K562 (cell line): ENCODE data around the gene ATP23. TPM values are rescaled to one million over a fixed set of nuclear protein-coding genes. Genes with fewer than 3 reads are reported as not detected.

Experiments
- ATAC-seq: fragments of 200-7000 bp; cut with Tn5 transposase; 3 replicates; pipeline ENCODE4 v1.9.1; 2020; ENCODE audit warnings: moderate library complexity
- BruUV-seq: library from RNA; stranded (reverse); fragments of 400-500 nt; replicated peaks from 2 replicates; lab custom pipeline; 2021; lab: Mats Ljungman, UMichigan
- CTCF ChIA-PET: fragments of 300-600 bp; formaldehyde crosslinking; extraction: SDS; loops from one replicate; lab custom pipeline; 2021; ENCODE audit warnings: low intra/inter-chr PET ratio; lab: Yijun Ruan, JAX
- POLR2A ChIA-PET: fragments of 300-600, 350-650 bp; sonication (Branson Sonifier 250); formaldehyde crosslinking; extraction: SDS; loops from one replicate; lab custom pipeline; 2021; ENCODE audit warnings: antibody characterized with exemption, inconsistent platforms; lab: Yijun Ruan, JAX
- DNase-seq, 4 experiments: peaks; one replicate each; pipeline versions ENCODE4 v3.0.0 to v3.0.0-alpha.2; 2011 to 2018; ENCODE audit warnings: low spot score in 3 of 4, mixed read lengths in 3 of 4; ENCODE audit errors: extremely low read depth in 1 of 4
- FAIRE-seq: peaks from 2 replicates; lab custom pipeline; 2011; peaks lifted over from hg19 to GRCh38; lab: Jason Lieb, UNC
- H2AFZ ChIP-seq: 2 replicates; pipeline ENCODE4 v1.6.0; 2011; ENCODE audit warnings: low read depth, low read length, control low read depth, inconsistent platforms
- H3K27ac ChIP-seq: fragments of 200-600 bp; 3 replicates; pipeline ENCODE4 v1.8.0; 2011; ENCODE audit warnings: low read depth, mild to moderate bottlenecking, control low read depth, inconsistent platforms, low read length, moderate library complexity, mixed read lengths; ENCODE audit errors: extremely low read depth
- H3K27me3 ChIP-seq, 2 experiments: fragments of 300-600 bp in 1 of 2; 2 replicates in 1 of 2; 3 replicates in 1 of 2; pipeline versions ENCODE4 v1.6.0 to v1.8.0; 2011; ENCODE audit warnings: inconsistent platforms in 2 of 2, low read length in 2 of 2, mild to moderate bottlenecking in 1 of 2, mixed read lengths in 1 of 2, moderate library complexity in 1 of 2; ENCODE audit not compliant: control insufficient read depth in 2 of 2, insufficient read depth in 2 of 2
- H3K36me3 ChIP-seq: fragments of 300-600 bp; 3 replicates; pipeline ENCODE4 v1.8.0; 2011; ENCODE audit warnings: mild to moderate bottlenecking, low read length, inconsistent platforms; ENCODE audit not compliant: control insufficient read depth, insufficient read depth
- H3K4me1 ChIP-seq, 2 experiments: fragments of 200-600 bp in 1 of 2; replicated peaks in 1 of 2; 2 replicates in 1 of 2; 3 replicates in 1 of 2; pipeline versions ENCODE4 v1.5.1 to v1.8.0; 2011; ENCODE audit warnings: inconsistent platforms in 2 of 2, low read length in 2 of 2, mild to moderate bottlenecking in 1 of 2, mixed read lengths in 1 of 2, moderate library complexity in 1 of 2; ENCODE audit not compliant: control insufficient read depth in 2 of 2, insufficient read depth in 2 of 2
- H3K4me2 ChIP-seq: 2 replicates; pipeline ENCODE4 v1.6.1; 2011; ENCODE audit warnings: low read length, control low read depth, inconsistent platforms, mixed read lengths; ENCODE audit not compliant: insufficient read depth
- H3K4me3 ChIP-seq: fragments of 200-600 bp; sonication (generic), shearing (Covaris generic); 2 replicates; pipeline ENCODE4 v1.5.1; 2016; ENCODE audit warnings: control low read depth, inconsistent platforms
- H3K79me2 ChIP-seq: fragments of 200-600 bp; 3 replicates; pipeline ENCODE4 v1.8.0; 2011; ENCODE audit warnings: low read length, inconsistent platforms; ENCODE audit not compliant: control insufficient read depth, insufficient read depth
- H3K9ac ChIP-seq, 2 experiments: 2 replicates each; pipeline versions ENCODE4 v1.6.0 to v1.6.1; 2011; ENCODE audit warnings: low read depth in 2 of 2, low read length in 2 of 2, control low read depth in 1 of 2, inconsistent platforms in 1 of 2, mild to moderate bottlenecking in 1 of 2, mixed read lengths in 1 of 2; ENCODE audit not compliant: insufficient read depth in 1 of 2
- H3K9me1 ChIP-seq: one replicate; pipeline ENCODE4 v1.6.0; 2011; ENCODE audit warnings: inconsistent platforms, mild to moderate bottlenecking, low read length, moderate library complexity; ENCODE audit not compliant: control insufficient read depth, insufficient read depth
- H3K9me3 ChIP-seq: replicated peaks from 2 replicates; pipeline ENCODE4 v1.5.1; 2011; ENCODE audit warnings: low read depth, low read length, inconsistent platforms; ENCODE audit not compliant: control insufficient read depth, insufficient read depth
- H4K20me1 ChIP-seq: replicated peaks from 2 replicates; pipeline ENCODE4 v1.6.1; 2011; ENCODE audit warnings: low read length, inconsistent platforms, mixed read lengths; ENCODE audit not compliant: control insufficient read depth, insufficient read depth
- ADNP ChIP-seq: fragments of 200-800 bp; sonication (Bioruptor generic); IDR thresholded peaks from 2 replicates; pipeline ENCODE4 v1.6.1; 2016; ENCODE audit warnings: missing genetic modification characterization, missing compliant biosample characterization
- ATF7 ChIP-seq: fragments of 450-650 bp; IDR thresholded peaks from 2 replicates; pipeline ENCODE4 v1.7.1; 2014; ENCODE audit warnings: mild to moderate bottlenecking, moderate library complexity
- CEBPB ChIP-seq: fragments of 450-650 bp; IDR thresholded peaks from 2 replicates; pipeline ENCODE4 v1.6.1; 2016; ENCODE audit warnings: missing genetic modification characterization, missing compliant biosample characterization
- EGR1 ChIP-seq: fragments of 450-650 bp; conservative IDR thresholded peaks from 2 replicates; pipeline ENCODE4 v1.6.1; 2017; ENCODE audit warnings: mild to moderate bottlenecking
- ELF2 ChIP-seq: fragments of 250-450 bp; sonication (Bioruptor Pico); IDR thresholded peaks from 2 replicates; pipeline ENCODE4 v1.5.0; 2021; ENCODE audit warnings: mild to moderate bottlenecking
- NFIX ChIP-seq: fragments of 250-450 bp; sonication (Bioruptor Pico); IDR thresholded peaks from 2 replicates; pipeline ENCODE4 v1.4.0; 2020; ENCODE audit warnings: low read depth, mild to moderate bottlenecking, moderate library complexity
- ZNF507 ChIP-seq: conservative IDR thresholded peaks from 2 replicates; pipeline ENCODE4 v1.6.1; 2017; ENCODE audit warnings: missing genetic modification characterization, missing compliant biosample characterization
- WGBS: fragments of 100-300 bp; shearing (Covaris generic); methylation state at CpG from one replicate; pipeline ENCODE4 v1.1.6; 2016; ENCODE audit warnings: low coverage, mixed read lengths; ENCODE audit not compliant: insufficient coverage; ENCODE audit errors: missing lambda C conversion rate; 5-methylcytosine and 5-hydroxymethylcytosine counted together
- in situ Hi-C: fragments of 300-500 bp; cut with MboI; formaldehyde crosslinking; loops from 4 replicates; pipeline ENCODE4 v1.15.0; 2018; ENCODE audit warnings: inconsistent platforms, mixed read lengths
- intact Hi-C: fragments of 100-400 bp; cut with micrococcal nuclease; formaldehyde crosslinking; loops from 2 replicates; pipeline ENCODE4 v1.14.2; 2022
- polyA plus RNA-seq, 8 experiments: library from polyadenylated mRNA; depleted of rRNA in 4 of 8; stranded (reverse) in 5 of 8; unstranded in 3 of 8; fragments of >200 nt; fragmentation: Nextera tagmentation in 2 of 8; fragmentation: Illumina TruSeq in 1 of 8; extraction: Ambion mirVana in 2 of 8; extraction: Trizol in 1 of 8; gene quantifications; 2 replicates each; pipeline versions ENCODE4 v1.2.1 to v1.2.3, GENCODE V29; 2011 to 2014; ENCODE audit warnings: inconsistent platforms in 1 of 8, missing spikeins in 1 of 8
- total RNA-seq, 7 experiments: library from RNA; depleted of rRNA in 6 of 7; stranded (reverse); fragments of >200 nt in 6 of 7; fragmentation: Illumina TruSeq in 2 of 7; extraction: Trizol in 2 of 7; gene quantifications; 2 replicates each; pipeline versions ENCODE4 v1.2.1 to v1.2.3, GENCODE V29; 2011 to 2021; ENCODE audit warnings: low replicate concordance in 1 of 7
- TF ChIP-seq, protein P1 (sequence below): fragments of 250-450 bp; sonication (Bioruptor Pico); IDR thresholded peaks from 2 replicates; pipeline ENCODE4 v1.8.0; 2022; ENCODE audit warnings: moderate library complexity, mild to moderate bottlenecking, inconsistent platforms
- TF ChIP-seq, protein P2 (sequence below): sonication (generic); formaldehyde crosslinking; IDR thresholded peaks from 2 replicates; pipeline ENCODE4 v1.9.0; 2022; ENCODE audit warnings: mild to moderate bottlenecking, missing genetic modification reagents
- TF ChIP-seq, protein P3 (sequence below): fragments of 250-450 bp; sonication (Bioruptor Pico); IDR thresholded peaks from 2 replicates; pipeline ENCODE4 v1.4.0; 2020; ENCODE audit warnings: mild to moderate bottlenecking, moderate library complexity
- TF ChIP-seq, protein P4 (sequence below), 3 experiments: fragments of 200-800 bp in 1 of 3; fragments of 250-450 bp in 1 of 3; fragments of 450-650 bp in 1 of 3; sonication (Bioruptor Pico) in 1 of 3; sonication (Bioruptor generic) in 1 of 3; formaldehyde crosslinking in 1 of 3; IDR thresholded peaks; 2 replicates each; pipeline versions ENCODE4 v1.6.1 to v1.8.0; 2016 to 2022; ENCODE audit warnings: mild to moderate bottlenecking in 2 of 3, missing genetic modification characterization in 2 of 3, missing compliant biosample characterization in 1 of 3, moderate library complexity in 1 of 3
- TF ChIP-seq, protein P5 (sequence below): fragments of 450-650 bp; IDR thresholded peaks from 2 replicates; pipeline ENCODE4 v1.6.1; 2016; ENCODE audit warnings: antibody characterized with exemption

Gene ATP23
- total and polyA plus RNA-seq, 9 of the 15 experiments (the other 6 are each of a cell fraction or from before 2014, with no cell fraction given), result 8.3 to 53.7 (median 28.5) TPM

DNA sequence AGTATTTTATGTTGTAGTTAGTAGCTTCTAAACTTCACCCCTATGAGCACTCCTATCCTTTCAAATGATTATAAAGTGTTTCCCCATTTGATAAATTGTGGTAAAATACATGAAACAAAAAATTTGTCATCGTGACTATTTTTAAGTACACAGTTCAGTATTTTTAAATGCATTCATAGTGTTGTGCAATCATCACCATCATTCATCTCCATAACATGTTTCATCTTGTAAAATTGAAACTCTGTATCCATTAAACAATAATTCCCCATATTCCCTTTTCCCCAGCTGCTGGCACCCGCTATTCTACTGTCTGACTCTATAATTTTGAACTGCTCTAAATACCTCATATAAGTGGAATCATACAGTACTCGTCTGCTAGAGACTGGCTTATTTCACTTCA, 52.5 kb downstream of the ATP23 start:
- H3K4me1 ChIP-seq, result no peaks in the 10 kb centered on the region
- BruUV-seq, result no TSS peak
- no peaks in the 10 kb centered on the region for H3K9me1 ChIP-seq
- no peak for FAIRE-seq
- H3K4me2 ChIP-seq, result no peak overlapping the region
- no peaks in the 10 kb centered on the region for H3K79me2 ChIP-seq
- no peak overlapping the region for H2AFZ ChIP-seq
- no peak for DNase-seq
- ChIA-PET CTCF (no interaction called here), POLR2A (no interaction called here)
- no peaks in the 10 kb centered on the region for H4K20me1 ChIP-seq
- no peak overlapping the region for H3K4me3 ChIP-seq
- H3K27me3 ChIP-seq, result no peaks in the 10 kb centered on the region
- intact Hi-C loops, result no loop called here
- in situ Hi-C loops, result loop anchor here (25.0 kb wide), 1 partner anchor 1168 kb away; no protein-coding TSS in a partner anchor
- ATAC-seq, result no peak
- no peak overlapping the region for H3K9ac ChIP-seq
- no peak overlapping the region for H3K27ac ChIP-seq
- 0% methylated on average over 3 of the region's 3 CpGs for WGBS
- H3K9me3 ChIP-seq, result no peaks in the 10 kb centered on the region
- H3K36me3 ChIP-seq, result no peaks in the 10 kb centered on the region
- TF ChIP-seq NFIX (no peak), EGR1 (no peak), ZNF507 (tag) (no peak), ELF2 (CRISPR knock-in tag) (no peak), ATF7 (no peak), CEBPB (tag) (peak; percentile 67), ADNP (tag) (no peak)
- TF ChIP-seq, protein P1, sequence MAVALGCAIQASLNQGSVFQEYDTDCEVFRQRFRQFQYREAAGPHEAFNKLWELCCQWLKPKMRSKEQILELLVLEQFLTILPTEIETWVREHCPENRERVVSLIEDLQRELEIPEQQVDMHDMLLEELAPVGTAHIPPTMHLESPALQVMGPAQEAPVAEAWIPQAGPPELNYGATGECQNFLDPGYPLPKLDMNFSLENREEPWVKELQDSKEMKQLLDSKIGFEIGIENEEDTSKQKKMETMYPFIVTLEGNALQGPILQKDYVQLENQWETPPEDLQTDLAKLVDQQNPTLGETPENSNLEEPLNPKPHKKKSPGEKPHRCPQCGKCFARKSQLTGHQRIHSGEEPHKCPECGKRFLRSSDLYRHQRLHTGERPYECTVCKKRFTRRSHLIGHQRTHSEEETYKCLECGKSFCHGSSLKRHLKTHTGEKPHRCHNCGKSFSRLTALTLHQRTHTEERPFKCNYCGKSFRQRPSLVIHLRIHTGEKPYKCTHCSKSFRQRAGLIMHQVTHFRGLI (CRISPR knock-in tag), result no peak
- TF ChIP-seq, protein P2, sequence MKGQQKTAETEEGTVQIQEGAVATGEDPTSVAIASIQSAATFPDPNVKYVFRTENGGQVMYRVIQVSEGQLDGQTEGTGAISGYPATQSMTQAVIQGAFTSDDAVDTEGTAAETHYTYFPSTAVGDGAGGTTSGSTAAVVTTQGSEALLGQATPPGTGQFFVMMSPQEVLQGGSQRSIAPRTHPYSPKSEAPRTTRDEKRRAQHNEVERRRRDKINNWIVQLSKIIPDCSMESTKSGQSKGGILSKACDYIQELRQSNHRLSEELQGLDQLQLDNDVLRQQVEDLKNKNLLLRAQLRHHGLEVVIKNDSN (CRISPR knock-in tag), result no peak
- TF ChIP-seq, protein P3, sequence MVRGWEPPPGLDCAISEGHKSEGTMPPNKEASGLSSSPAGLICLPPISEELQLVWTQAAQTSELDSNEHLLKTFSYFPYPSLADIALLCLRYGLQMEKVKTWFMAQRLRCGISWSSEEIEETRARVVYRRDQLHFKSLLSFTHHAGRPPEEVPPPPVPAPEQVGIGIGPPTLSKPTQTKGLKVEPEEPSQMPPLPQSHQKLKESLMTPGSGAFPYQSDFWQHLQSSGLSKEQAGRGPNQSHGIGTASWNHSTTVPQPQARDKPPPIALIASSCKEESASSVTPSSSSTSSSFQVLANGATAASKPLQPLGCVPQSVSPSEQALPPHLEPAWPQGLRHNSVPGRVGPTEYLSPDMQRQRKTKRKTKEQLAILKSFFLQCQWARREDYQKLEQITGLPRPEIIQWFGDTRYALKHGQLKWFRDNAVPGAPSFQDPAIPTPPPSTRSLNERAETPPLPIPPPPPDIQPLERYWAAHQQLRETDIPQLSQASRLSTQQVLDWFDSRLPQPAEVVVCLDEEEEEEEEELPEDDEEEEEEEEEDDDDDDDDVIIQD, result no peak
- TF ChIP-seq, protein P4, sequence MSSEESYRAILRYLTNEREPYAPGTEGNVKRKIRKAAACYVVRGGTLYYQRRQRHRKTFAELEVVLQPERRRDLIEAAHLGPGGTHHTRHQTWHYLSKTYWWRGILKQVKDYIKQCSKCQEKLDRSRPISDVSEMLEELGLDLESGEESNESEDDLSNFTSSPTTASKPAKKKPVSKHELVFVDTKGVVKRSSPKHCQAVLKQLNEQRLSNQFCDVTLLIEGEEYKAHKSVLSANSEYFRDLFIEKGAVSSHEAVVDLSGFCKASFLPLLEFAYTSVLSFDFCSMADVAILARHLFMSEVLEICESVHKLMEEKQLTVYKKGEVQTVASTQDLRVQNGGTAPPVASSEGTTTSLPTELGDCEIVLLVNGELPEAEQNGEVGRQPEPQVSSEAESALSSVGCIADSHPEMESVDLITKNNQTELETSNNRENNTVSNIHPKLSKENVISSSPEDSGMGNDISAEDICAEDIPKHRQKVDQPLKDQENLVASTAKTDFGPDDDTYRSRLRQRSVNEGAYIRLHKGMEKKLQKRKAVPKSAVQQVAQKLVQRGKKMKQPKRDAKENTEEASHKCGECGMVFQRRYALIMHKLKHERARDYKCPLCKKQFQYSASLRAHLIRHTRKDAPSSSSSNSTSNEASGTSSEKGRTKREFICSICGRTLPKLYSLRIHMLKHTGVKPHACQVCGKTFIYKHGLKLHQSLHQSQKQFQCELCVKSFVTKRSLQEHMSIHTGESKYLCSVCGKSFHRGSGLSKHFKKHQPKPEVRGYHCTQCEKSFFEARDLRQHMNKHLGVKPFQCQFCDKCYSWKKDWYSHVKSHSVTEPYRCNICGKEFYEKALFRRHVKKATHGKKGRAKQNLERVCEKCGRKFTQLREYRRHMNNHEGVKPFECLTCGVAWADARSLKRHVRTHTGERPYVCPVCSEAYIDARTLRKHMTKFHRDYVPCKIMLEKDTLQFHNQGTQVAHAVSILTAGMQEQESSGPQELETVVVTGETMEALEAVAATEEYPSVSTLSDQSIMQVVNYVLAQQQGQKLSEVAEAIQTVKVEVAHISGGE (CRISPR knock-in tag; IDR thresholded peaks at IDR 0.05), result no peak
- TF ChIP-seq, protein P5, sequence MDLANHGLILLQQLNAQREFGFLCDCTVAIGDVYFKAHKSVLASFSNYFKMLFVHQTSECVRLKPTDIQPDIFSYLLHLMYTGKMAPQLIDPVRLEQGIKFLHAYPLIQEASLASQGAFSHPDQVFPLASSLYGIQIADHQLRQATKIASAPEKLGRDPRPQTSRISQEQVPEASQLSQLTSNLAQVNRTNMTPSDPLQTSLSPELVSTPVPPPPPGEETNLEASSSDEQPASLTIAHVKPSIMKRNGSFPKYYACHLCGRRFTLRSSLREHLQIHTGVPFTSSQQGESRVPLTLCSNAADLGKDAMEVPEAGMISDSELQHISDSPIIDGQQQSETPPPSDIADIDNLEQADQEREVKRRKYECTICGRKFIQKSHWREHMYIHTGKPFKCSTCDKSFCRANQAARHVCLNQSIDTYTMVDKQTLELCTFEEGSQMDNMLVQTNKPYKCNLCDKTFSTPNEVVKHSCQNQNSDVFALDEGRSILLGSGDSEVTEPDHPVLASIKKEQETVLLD, result no peak
